ENCODE measurements around the gene KLHL21. TPM values are rescaled to one million over a fixed set of nuclear protein-coding genes. Genes with fewer than 3 reads are reported as not detected.

The KLHL21 gene
- total and polyA plus RNA-seq, 2 of the 4 experiments (the other 2 are of a cell fraction) = 12.0 to 36.7 TPM

DNA sequence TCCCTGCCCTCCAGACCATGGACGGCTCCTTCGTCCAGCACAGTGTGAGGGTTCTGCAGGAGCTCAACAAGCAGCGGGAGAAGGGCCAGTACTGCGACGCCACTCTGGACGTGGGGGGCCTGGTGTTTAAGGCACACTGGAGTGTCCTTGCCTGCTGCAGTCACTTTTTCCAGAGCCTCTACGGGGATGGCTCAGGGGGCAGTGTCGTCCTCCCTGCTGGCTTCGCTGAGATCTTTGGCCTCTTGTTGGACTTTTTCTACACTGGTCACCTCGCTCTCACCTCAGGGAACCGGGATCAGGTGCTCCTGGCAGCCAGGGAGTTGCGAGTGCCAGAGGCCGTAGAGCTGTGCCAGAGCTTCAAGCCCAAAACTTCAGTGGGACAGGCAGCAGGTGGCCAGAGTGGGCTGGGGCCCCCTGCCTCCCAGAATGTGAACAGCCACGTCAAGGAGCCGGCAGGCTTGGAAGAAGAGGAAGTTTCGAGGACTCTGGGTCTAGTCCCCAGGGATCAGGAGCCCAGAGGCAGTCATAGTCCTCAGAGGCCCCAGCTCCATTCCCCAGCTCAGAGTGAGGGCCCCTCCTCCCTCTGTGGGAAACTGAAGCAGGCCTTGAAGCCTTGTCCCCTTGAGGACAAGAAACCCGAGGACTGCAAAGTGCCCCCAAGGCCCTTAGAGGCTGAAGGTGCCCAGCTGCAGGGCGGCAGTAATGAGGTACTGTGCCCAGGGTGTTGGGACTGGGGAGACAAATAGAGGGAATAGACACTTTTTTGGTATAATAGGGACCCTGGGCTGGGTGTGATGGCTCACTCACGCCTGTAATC lies 21.9 kb downstream of the KLHL21 start (continued):
- TF ChIP-seq, protein P1, sequence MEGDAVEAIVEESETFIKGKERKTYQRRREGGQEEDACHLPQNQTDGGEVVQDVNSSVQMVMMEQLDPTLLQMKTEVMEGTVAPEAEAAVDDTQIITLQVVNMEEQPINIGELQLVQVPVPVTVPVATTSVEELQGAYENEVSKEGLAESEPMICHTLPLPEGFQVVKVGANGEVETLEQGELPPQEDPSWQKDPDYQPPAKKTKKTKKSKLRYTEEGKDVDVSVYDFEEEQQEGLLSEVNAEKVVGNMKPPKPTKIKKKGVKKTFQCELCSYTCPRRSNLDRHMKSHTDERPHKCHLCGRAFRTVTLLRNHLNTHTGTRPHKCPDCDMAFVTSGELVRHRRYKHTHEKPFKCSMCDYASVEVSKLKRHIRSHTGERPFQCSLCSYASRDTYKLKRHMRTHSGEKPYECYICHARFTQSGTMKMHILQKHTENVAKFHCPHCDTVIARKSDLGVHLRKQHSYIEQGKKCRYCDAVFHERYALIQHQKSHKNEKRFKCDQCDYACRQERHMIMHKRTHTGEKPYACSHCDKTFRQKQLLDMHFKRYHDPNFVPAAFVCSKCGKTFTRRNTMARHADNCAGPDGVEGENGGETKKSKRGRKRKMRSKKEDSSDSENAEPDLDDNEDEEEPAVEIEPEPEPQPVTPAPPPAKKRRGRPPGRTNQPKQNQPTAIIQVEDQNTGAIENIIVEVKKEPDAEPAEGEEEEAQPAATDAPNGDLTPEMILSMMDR (conservative IDR thresholded peaks at IDR 0.05; ENCODE audit: low read depth, low read length) = no peak; the same call in 1 of the 2 replicates
- TF ChIP-seq BHLHE40 (IDR thresholded peaks at IDR 0.05; ENCODE audit: low read depth, low read length) = no peak
- TF ChIP-seq MAZ (IDR thresholded peaks at IDR 0.05; ENCODE audit: borderline replicate concordance, low read depth, low read length) = no peak
- TF ChIP-seq RFX5 (IDR thresholded peaks at IDR 0.05; ENCODE audit: low read depth, low read length) = no peak
- no peak for TF ChIP-seq NFE2L2 (IDR thresholded peaks at IDR 0.05; ENCODE audit: low read depth, low read length)
- no peak for TF ChIP-seq SMC3 (IDR thresholded peaks at IDR 0.05; ENCODE audit: low read depth, low read length)
- no peak for TF ChIP-seq FOS (IDR thresholded peaks at IDR 0.05; ENCODE audit: low read depth, low read length)
